ENCODE measurements around the gene C2CD4C.
"Not testable (repeated sequence)": the region's sequence is repeated elsewhere in the genome, so short reads cannot be mapped to it uniquely, and the experiment has no call there.

The C2CD4C gene

DNA sequence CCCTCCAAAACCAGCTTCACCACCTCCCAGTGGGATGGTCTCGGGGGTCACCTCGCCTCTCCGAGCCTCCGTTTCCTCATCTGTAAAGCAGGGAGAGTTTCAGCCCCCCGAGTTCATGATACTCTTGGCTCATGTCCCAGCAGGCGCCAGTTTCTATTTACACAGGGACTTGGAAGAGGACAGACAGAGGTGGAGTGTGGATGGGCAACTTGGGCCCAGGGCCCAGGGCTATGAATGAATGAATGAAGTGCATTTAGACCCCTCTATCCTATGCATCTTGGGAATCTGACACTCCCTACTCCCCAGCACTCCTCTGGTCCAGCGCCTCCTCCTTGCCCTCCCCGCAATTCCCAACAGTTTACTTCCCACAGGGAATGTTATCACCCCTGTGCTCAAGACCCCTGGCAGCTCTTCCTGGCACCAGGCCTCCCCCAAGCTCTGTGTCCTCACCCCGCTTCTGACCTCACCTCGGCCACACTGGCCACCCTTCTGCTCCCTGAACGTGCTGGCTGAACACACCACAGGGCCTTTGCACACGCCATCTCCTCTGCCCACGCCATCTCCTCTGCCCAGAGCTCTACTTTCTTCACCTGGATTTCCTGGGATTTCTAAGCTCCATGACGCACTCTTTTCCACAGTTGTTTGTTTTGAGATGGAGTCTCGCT lies 4.9 kb upstream of the C2CD4C start:
- DNase-seq = no peak

DNA sequence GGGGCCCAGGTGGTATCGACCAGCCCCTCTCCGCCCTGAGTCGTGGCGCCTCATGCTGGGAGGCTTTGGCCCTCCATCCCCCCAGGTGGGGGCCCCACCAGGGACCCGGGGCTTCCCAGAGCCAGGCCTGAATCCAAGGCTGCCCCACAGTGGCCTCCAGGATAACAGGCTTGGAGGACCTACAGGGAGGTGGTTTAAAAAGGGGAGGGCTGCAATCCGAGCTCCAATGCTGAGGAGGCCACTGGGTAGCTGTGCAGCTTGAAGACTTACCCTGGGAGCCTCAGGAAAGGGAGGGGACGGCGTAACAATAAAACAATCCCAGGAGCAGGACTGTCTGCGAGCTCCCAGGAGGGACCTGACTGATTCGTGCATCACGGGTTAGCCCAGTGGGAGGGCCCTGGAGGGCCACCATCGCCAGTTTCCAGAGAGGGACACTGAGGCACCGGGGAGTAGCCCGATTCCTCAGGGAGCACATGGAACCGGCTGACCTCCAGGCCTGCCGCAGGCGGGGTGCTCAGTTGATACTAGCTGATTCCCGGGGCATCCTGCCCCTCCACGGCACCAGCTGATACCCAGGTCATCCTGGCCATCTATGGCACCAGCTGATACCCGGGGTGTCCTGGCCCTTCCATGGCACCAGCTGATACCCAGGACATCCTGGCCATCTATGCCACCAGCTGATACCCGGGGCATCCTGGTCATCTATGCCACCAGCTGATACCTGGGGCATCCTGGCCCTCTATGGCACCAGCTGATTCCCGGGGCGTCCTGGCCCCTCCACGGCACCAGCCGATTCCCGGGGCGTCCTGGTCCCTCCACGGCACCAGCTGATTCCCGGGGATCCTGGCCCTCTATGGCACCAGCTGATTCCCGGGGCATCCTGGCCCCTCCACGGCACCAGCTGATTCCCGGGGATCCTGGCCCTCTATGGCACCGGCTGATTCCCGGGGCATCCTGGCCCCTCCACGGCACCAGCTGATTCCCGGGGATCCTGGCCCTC lies 3.7 kb upstream of the C2CD4C start:
- DNase-seq = no peak

DNA sequence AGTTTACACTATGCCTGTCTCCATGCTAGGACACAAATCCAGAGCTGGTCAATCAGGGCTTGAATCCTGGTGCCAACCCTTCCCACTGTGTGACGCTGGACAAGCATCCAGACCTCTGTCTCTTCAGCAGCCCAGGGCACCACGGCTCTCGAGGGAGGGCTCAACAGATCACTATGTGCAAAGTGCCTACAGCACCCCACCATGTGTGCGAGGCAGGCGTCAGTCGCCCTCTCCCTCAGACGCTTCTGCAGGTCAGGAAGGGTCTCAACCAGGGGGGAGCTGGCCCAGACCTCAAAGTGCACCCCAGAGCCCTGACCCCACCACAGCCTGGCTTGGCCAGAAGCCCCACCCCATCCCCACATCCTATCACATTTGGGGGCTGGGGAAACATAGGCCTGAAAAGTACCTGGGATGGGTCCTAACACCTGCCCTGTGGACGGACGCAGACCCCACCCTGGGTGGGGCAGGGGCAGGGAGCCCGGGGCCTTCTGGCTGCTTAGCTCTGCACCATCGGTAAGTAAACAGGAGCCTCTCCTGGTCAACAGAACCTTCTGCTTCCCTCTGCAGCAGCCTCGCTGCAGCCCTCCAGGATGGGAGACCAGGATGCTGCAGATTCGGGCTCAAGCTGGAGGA lies 2.9 kb upstream of the C2CD4C start:
- DNase-seq = no peak

DNA sequence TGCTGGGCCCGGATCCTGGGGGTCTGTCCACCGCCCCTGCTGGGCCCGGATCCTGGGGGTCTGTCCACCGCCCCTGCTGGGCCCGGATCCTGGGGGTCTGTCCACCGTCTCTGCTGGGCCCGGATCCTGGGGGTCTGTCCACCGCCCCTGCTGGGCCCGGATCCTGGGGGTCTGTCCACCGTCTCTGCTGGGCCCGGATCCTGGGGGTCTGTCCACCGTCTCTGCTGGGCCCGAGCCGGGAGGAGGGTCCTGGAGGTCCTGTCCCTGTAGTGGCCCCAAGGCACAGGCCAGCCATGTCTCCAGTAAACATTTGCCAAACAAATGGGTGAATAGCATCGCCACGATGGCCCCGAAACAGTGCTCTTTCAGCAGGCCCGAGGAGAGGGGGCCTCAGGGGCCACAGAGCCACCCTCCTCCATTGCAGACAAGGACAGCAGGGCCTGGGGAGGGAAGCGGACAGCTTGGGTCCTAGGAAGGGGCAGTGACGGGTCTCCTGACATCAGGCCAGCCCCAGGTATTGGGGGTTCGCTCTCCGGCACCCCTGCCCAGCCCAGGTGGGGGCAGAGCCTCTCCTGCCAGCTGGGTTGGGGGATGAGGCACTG lies 2.3 kb upstream of the C2CD4C start:
- DNase-seq = not testable (repeated sequence)

DNA sequence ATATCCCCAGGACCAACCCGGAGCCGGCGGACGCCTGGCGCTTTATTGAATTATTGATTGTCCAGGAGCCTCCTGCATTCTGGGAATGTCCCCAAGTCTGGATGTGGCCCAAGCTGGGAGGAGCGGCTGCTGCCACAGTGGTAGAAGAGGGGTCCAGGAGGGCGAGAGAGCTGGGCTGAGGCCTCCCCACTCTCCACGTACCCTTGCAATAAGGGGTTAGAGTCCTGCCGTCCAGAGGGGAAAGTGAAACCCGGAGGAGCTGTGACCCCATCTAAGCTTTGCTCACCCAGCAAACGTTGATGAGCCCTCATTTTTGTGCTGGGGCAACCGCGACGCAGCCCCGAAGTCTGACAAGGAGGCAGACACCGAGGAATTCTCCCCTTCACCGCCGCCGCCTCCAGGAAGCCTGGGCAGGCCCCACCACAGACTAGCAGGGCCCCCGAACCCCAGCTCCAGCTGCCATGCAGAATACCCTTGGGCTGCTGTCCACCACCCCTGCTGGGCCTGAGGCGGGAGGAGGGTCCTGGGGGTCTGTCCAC lies 1.4 kb upstream of the C2CD4C start:
- DNase-seq = no peak

DNA sequence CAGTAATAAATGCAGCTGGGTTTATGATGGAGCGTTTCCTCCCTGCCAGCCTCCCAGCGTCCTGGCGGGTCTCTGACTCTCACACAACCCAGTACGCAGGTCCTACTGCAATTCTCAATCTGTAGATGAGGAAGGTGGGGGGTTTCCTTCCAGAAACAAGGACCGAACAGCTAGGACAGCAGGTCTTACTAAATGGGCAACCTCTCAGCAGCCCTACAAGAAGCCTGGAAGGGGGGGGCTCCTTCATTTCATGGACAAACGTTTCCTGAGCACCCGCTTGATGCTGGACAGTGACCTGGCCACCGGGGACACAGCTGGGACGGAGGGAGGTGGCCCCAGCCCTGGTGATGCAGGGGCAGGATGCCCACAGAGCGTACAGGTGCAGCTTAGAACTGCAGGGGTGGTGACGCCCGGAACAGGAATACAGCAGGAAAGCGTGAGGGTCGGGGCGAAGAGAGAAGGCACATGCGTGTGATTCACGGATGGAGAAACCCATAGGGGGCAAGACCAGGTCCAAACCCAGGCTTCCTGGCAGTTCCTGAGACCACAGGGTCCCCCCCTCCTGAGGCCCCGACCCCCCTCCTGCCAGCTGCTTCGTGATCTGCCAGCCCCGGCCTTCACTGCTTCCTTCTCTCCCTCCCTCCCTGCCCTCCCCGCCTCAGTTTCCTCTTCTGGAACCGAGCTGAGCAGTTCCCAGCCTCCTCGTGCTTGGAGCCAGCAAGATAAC lies 732 bp upstream of the C2CD4C start:
- DNase-seq = no peak

DNA sequence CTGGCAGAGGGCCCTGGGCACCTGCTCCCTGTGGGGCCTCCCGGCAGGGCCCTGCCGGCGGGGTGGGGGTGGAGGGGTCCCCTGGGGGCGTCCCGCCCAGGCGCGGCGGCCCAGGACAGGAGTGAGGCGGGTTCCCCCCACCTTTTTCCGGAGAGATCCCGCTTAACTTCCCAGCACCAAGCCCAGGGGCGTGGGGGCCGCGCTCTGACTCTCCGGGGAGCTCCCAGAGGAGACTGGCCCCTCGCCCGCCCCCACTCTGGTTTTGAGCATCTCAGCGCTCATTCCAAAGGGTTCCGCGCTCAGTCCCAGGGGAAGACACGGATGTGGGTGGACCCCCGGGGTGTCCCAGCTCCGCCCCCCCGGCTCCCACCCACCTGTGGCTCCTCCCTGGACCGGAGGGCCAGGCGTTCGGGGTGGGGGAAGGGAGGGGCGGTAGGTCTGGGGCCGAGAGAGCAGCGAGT lies 476 bp downstream of the C2CD4C start:
- no peak for DNase-seq

DNA sequence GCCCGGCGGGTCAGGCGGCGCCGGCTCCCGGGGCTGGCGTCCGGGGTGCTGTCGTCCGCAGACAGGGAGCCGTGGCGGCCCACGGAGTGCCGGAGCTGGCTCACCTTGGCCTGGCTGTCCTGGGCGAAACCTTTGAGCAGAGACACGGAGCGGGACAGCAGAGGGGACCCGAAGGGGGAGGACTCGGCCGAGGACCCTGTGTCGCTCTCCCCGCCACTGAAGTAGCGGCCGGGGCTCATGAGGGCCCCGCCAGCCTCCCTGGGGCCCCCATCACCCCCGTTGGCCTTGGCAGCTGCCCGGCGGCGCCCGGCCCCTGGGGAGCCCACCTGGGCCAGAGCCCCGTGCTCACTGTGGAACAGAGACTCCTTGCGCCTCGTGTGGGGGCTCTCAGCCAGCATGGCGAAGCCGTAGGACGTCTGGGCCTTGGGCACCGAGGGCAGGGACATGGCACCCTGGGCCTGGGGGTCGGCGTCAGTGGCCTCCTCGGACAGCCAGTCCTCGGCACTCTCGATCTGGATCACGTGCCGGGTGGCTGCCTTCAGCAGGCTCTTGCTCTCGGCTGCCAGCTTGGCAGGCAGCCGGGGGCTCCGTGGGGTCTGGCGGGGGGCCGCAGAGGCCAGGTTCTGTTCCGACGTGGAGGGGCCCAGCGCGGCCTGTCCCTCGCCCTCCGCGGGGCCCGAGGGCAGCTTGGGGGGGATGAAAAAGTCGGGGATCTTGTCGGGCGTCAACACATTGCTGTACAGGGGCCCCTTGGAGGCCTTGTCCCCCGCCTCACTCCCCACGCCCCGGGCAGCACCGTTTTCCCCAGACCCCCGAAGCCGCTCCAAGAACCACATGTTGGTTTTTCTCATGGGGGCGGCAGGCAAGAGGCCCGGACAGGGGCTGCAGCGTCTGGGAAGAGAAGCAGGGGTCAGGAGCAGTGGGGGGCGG lies 1.2 kb downstream of the C2CD4C start:
- no peak for DNase-seq

DNA sequence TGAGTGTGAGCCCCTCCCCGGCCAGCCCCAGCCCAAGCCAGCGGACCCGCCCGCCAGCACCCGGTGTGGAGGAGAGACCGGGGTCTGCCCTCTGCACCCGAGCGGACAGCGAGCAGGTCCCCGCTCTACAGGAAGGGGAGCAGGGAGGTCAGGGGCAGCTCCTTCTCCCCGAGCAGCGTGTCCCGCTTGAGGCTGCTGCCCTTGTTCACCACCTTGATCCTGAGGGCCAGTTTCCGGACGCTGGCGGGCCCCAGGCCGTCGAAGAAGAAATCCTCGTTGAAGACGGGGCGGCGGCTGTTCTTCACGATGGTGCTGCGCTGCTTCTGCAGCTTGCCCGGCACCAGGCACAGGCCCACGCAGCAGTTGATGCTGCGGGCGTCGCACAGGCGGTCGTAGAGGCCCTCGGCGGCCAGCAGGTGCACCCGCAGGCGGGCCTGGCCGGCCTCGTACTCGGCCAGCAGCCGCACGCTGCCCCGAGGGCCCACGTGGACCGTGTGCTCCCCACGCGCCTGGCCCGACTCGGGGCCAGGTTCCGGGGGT lies 1.9 kb downstream of the C2CD4C start:
- no peak for DNase-seq

DNA sequence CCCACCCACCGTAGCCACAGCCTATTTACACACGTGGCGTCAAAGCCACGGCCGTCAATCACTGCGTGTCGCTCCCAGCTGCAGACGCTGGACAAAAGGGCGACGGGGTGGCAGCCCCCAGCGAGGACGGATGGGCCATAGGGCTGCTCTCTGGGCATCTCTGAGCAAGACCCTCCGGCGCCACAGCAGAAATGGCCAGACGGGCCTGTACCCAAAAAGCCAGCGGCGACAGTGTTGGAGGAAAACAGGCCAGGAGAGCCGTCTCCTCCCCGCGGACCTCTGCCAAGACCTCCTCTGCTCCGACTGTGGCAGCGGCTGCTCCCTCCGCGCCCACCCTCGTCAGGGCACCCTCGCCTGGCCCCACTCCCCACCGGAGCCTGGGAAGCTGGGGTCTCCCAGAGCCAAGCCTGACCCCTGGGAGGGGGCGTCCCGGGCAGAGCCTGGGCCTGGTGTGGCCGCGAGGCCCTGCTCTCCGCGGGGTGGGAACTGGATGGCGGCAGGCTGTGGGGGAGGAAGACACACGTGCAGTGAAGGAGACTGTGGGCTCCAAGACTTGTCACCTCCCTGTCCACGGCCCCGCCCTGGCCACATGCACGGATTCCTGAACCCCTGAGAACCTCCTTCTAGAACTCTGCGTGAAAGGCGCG lies 2.7 kb downstream of the C2CD4C start:
- DNase-seq = no peak

DNA sequence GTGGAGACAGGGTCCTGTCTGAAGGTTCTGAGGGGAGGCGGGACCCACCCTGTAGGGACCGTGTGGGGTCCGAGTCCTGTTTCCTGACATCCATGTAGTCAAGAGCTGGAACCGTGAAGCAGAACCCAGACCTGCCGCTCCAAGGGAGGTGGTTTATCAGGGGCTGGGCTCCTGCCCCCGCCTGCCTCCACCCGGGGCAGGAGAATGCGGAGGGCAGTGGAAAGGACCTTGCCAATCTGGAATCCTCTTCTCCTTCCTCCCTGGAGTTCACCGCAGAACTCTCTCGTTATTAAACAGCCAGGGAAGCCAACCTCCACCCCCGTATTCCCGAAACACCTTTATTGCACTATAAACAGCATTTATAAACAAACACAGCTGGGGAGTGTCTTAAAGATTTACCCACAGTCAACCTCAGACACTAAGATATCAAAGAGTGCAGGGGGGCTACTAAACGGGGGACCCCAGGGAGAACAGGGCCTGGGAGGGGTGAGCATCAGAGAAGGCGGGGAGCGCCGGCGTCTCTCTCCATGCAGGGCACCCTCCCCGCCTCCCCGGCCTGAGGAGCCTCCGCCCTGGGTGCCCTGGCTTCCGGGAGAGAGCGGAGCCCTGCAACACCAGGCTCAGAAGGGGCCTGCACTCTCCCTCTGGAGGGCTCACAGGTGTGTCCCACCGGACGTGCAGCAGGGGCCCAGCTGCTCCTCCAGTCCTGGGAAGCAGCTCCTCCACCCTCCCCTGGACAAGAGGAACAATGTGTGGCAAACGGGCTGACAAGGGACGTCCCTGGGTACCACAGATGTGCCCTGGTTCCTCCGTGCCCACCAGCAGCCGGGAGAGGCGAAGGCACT lies 3.6 kb downstream of the C2CD4C start:
- DNase-seq = no peak

DNA sequence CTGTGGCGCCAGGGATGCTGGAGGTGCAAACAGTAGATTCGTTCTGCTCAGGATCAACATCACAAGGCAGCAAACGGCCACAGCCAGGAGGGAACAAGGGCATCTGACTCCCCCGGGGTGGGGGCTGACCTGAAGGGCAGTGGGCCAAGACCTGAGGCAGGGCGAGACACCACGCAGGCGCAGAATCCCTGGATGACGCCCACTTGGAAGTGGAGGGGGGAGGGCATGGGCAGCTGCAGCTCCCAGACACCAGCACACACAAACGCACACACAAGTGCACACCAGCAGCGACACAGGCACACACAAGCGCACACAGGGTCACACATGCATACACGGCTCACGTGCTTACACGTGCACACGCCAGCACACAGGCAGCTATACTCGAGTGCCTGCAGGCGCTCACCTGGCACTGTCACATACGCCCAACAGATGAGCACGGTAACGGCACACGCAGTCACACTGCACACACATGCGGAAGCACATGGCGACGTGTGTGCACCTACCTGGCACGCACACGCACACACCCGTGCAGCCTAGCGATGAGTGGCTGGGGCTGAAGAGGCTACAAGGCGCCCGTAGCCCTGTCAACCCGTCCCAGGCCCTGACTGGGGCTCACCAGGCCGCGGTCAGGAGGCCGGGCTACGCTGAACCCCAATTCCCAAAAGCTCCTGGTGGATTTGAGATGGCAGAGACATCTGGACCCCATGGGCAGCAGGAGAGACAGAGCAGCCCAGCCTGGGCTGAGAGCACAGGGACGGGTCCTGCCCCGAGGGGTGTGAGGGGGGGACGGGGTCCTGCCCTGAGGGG lies 5.5 kb downstream of the C2CD4C start:
- DNase-seq = no peak

DNA sequence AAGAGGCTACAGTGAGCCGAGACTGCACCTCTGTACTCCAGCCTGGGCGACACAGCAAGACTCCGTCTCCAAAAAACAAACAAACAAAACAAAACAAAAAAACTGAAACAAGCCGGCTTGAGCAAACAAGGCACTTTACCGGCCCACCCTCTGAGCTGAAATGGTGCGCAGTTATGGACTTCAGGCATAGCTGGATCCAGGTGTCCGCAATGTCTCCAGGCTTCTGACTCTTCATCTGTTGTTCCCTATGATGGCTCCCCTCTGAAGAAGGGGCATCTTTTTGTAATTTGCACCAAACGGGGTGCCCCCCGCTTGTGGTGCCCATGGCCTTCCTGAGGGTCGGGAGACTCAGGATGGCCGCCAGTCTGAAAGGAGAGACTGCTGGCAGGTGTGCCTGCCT lies 6.2 kb downstream of the C2CD4C start:
- no peak for DNase-seq

DNA sequence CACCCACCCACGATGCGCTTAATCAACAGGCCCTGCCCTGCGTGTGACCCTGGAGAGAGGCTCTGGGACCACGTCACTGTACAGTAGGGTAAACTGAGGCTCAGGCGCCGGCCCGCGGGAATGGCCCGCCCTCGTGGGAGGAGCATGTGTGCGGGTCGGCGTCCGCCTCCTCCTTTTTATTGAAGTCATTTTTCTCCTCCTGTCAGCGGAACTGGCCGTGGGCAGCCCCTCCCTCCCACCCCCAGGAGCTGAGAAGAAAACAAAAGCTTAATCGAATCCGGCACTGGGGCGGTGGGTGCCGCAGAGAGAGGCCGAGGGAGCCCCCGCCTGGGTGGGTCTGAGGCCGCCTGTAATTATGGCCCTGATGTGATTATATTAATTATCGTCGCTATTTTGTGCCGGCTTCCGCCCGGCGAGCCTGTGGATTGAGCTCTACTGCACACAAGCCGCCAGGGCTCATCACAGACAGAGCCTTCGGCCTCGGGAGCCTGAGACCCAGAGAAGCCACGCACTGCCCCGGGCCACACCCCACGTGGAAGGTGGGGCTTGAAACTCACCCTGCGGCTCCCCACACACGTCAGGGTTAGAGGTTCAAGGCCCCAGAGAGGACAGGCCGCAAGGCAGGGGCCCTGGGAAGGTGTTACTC lies 7.0 kb downstream of the C2CD4C start:
- no peak for DNase-seq

DNA sequence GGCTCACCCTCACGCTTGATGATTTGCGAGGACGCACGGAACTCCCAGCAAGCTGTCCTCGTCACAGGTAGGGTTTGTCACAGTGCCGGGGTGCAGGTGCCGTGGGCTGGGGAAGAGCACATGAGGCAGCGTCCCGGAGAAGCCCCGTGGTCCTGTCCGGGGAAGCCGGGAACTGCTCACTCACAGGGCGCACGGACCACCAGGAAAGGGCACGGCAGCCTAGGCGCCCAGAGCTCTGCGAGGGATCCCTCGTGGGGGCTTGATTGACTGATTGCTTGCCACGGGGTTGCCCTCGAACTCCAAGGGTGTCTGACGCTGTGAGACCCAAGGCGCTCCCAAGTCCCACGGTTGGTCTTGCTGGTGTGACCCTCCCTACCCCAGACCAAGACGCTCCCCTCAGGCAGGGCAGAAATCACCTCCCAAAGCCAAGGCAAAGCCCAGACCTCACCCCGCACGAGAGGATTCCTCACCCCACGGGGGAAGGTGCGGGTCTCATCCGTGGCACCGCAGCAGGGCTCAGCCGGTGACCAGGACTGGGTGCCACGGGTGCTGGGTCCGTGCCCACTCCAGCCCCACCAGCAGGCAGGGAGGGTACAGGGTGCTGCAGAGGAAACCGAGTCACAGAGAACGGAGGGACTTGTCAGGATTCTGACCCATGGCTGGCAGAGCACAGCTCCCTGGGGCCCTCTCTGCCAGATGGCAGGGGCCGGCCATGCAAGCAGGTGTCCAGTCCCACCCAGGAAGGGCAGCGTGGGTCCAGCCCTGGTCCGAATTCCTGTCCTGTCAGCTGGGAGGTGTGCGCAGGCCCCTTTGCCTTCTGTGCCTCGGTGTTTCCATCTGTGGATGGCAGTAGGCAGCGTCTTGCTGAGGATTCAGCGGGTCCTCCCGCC lies 7.7 kb downstream of the C2CD4C start:
- DNase-seq = no peak

DNA sequence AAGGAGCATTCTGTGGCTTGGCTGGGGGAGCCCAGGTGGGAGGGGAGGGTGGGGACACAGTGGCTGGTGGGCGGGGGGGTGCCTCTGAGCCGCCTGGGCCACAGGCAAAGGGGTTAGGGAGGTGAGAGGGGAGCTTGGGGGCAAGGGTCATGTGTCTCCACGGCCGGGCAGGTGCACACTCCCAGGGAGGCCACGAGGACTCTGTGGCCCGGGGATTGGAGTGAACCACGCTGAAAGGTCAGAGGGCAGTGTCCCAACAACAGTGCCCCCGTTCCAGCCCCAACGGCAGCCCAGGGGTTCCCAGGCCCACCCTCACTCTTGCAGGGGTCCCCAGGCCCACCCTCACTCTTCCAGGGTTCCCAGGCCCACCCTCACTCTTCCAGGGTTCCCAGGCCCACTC lies 9.6 kb downstream of the C2CD4C start:
- DNase-seq = no peak

DNA sequence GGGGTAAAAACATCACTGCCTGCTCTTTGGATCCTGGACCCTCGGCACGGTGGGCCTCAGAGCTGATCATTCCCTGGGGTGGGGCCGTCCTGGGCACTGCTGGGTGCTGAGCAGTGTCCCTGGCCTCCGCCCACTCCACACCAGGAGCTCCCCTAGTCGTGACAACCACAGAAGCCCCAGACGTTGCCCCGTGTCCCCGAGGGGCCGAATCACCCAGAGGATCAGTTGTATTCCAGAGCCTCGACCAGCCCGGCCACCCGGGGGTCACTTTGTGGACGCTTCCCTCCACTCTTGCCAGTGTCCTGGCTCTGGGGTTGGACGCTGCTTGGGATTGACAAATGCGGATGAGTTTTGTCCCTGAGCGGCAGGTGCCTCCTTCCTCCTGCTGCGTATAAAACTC lies 10.2 kb downstream of the C2CD4C start:
- no peak for DNase-seq

Measured in NK-92 treated with Interleukin-12 subunit alpha and Interleukin-12 subunit beta, amount 100 ng/mL, for 24 hours (cell line).